HUES6 (cell line): ENCODE measurements around the gene CD93.

Experiments used
- H3K27ac ChIP-seq: 2 replicates; pipeline ENCODE4 v1.7.0; 2013; ENCODE audit warnings: low read depth, mild to moderate bottlenecking, low read length, inconsistent platforms
- H3K27me3 ChIP-seq: 2 replicates; pipeline ENCODE4 v1.6.1; 2013; ENCODE audit warnings: low read length; ENCODE audit not compliant: control insufficient read depth, insufficient read depth
- H3K36me3 ChIP-seq: 2 replicates; pipeline ENCODE4 v1.6.1; 2013; ENCODE audit warnings: low read length; ENCODE audit not compliant: control insufficient read depth, insufficient read depth
- H3K4me1 ChIP-seq: 2 replicates; pipeline ENCODE4 v1.6.1; 2013; ENCODE audit warnings: low read length; ENCODE audit not compliant: control insufficient read depth, insufficient read depth
- H3K4me3 ChIP-seq: 2 replicates; pipeline ENCODE4 v1.5.1; 2013; ENCODE audit warnings: low read depth, low read length
- H3K9ac ChIP-seq: one replicate; pipeline ENCODE4 v1.6.1; 2013; ENCODE audit warnings: mild to moderate bottlenecking, low read length
- H3K9me3 ChIP-seq: 2 replicates; pipeline ENCODE4 v1.6.1; 2013; ENCODE audit warnings: low read depth, low read length; ENCODE audit not compliant: control insufficient read depth, insufficient read depth

The CD93 gene

DNA sequence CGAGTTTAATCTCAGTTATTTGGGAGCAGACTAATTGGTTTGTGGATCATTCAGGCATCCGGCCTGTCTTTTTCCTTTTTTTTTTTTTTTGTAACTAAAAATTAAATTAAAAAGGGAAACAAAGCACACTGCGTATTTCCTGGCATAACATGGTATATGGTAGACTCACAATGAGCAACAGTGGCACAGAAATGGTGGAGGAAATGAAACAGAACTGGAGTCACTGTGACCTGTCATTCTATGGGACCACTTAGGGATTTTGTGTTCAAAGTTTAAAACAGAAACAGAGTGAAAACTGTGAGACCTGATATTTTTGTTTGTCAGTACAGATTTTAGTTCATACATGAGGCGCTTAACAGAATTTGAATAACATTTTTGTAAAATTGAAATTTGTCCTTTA is 4.8 kb upstream of the CD93 start:
- Histone ChIP-seq H3K36me3 (no peaks in the 10 kb centered on the region), H3K4me1 (peaks cover 5% of the 10 kb centered on the region), H3K4me3 (no peak overlapping the region), H3K9me3 (no peaks in the 10 kb centered on the region), H3K27me3 (no peaks in the 10 kb centered on the region; the same call in 1 of the 2 replicates), H3K27ac (no peak overlapping the region), H3K9ac (no peak overlapping the region)

DNA sequence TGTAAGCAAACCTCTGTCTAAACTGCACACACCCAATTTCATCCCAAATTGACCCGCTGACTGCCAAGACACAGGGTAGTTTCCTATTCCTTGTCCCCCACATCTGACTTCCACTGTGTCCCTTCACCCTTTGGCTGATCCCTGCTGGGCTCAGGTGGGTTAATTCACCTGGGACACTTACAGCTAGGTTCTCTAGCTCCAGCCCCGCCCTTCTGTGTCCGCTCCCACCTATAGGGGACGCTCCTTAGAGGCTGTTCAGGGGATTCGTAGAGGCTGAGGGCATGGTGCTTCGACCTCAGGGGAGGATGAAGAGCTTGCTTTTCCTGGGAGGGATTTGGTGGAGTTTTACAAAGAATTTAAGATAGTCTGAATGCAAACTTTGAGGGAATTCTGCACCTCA is 4.0 kb upstream of the CD93 start:
- no peak overlapping the region for H3K4me3 ChIP-seq
- no peaks in the 10 kb centered on the region for H3K36me3 ChIP-seq
- no peak overlapping the region for H3K27ac ChIP-seq
- H3K27me3 ChIP-seq = no peaks in the 10 kb centered on the region; the same call in 1 of the 2 replicates
- H3K9ac ChIP-seq = no peak overlapping the region
- H3K9me3 ChIP-seq = no peaks in the 10 kb centered on the region
- H3K4me1 ChIP-seq = peaks cover 6% of the 10 kb centered on the region

DNA sequence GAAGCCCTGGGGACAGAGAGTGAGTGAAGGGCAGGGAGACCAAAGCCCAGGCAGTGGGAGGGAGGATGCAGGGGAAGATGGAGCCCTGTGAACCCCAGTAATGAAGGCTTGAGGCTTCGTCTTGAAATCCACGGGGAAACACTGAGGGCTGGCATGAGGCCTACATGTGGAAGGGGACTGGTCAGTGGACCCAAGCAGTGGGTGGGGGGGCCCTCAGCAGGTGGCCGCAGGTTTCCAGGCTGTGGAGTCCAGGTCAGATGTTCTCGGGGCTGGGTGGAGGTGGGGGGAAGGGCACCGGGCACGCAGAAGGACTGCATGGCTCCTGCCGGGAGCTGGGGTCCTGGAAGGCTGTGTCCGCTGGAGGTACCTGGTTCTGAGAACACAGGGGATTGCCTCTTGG is 2.7 kb upstream of the CD93 start:
- Histone ChIP-seq H3K9me3 (no peaks in the 10 kb centered on the region), H3K27ac (no peak overlapping the region), H3K36me3 (no peaks in the 10 kb centered on the region), H3K4me1 (peaks cover 6% of the 10 kb centered on the region), H3K27me3 (no peaks in the 10 kb centered on the region), H3K4me3 (no peak overlapping the region), H3K9ac (no peak overlapping the region)

DNA sequence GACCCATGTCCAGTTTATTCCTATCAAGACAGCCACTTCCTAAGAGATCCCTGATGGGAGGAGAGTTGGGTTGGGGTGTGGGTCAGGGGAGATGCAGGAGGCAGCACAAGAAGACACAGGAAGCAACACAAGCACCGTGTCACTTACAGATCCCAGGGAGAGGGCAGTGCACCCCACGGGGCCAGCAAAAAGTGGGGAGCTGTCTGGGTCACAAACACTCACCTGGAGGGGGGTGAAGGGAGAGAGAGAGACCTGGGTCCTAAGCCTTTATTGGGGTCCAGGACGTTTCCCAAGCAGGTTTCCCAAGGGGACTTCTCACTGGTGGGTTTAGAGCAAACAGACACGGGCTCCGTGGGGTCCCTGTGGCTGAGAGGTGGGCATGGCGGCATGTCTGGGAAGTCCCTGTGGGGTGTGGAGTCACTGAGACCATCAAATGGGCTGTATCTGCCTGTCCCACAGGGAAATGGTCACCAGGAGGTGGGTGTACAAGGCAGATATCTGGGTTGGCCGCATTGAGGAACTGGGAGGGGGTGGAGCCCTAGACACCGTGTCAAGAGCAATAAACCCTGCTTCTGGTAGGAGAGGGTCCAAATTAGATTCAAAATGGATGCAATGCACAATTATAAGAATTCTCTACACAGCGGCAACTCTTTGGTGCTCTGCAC is 1.6 kb upstream of the CD93 start:
- Histone ChIP-seq H3K27me3 (no peaks in the 10 kb centered on the region), H3K4me1 (peaks cover 12% of the 10 kb centered on the region), H3K4me3 (no peak overlapping the region), H3K9ac (no peak overlapping the region), H3K9me3 (no peaks in the 10 kb centered on the region), H3K36me3 (no peaks in the 10 kb centered on the region), H3K27ac (no peak overlapping the region)

DNA sequence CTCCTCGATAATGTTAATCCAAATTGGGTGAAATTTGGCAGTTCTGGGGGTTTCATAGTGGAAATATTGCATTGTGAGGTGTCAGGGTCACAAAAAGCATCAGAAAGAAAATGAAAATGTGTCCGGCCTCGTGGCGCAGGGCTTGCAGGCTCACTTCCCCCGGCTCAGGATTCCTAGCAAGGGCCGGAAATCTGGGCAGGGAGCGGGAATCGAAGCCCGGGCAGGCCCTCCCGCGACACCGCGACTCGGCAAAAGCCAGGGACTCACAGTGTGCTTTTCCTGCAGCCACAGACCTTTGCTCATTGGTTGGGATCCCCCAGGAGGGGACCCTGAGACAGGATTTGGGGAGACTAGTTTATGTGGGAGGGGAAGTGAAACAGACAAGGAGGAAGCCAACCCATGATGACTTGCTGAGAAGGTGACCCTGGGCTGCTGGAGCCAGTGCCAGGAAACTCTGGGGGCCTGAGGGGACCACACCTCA is 847 bp upstream of the CD93 start:
- H3K9me3 ChIP-seq = no peaks in the 10 kb centered on the region
- H3K27me3 ChIP-seq = no peaks in the 10 kb centered on the region
- no peaks in the 10 kb centered on the region for H3K36me3 ChIP-seq
- H3K9ac ChIP-seq = no peak overlapping the region
- no peak overlapping the region for H3K27ac ChIP-seq
- H3K4me1 ChIP-seq = peaks cover 14% of the 10 kb centered on the region
- H3K4me3 ChIP-seq = no peak overlapping the region

DNA sequence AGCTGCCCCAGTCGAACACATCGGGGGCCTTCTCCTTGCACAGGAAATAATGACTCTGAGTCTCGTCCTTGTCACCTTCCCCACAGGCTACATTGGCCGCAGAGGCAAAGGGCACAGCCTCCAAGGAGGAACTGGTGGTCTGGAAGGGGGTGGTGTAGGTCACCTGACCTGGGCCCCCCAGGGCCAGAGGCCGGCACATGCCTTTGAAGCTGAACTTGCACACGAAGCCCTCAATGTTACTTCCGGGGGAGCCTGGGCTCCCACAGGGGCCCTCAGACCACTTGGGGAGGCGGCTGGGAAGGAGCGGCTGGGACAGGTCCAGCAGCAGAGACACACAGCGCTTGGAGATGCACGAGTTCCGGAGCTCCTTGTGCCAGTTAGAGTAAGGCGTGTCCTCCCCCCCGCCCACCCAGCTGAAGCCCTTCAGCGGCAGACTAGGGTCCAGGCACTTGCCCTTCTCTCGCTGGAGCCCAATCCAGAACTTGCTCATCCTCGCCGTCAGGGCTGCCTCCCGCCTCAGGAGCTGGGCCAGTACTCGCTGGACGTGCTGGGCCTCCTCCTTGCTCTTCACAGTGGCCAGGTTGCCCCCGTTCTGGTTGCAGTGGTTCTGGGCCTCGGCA is 578 bp downstream of the CD93 start:
- Histone ChIP-seq H3K27me3 (no peaks in the 10 kb centered on the region), H3K27ac (no peak overlapping the region), H3K4me1 (peaks cover 14% of the 10 kb centered on the region), H3K9me3 (no peaks in the 10 kb centered on the region), H3K9ac (no peak overlapping the region), H3K4me3 (no peak overlapping the region), H3K36me3 (no peaks in the 10 kb centered on the region)

- no peak overlapping the region for H3K27ac ChIP-seq
- no peaks in the 10 kb centered on the region for H3K9me3 ChIP-seq
- H3K4me1 ChIP-seq = peaks cover 14% of the 10 kb centered on the region
- H3K27me3 ChIP-seq = no peaks in the 10 kb centered on the region
- H3K36me3 ChIP-seq = no peaks in the 10 kb centered on the region
- no peak overlapping the region for H3K9ac ChIP-seq
- H3K4me3 ChIP-seq = no peak overlapping the region
Measured at GRCh38 chr20:23084845-23085365, 1.2 kb downstream of the CD93 start.

DNA sequence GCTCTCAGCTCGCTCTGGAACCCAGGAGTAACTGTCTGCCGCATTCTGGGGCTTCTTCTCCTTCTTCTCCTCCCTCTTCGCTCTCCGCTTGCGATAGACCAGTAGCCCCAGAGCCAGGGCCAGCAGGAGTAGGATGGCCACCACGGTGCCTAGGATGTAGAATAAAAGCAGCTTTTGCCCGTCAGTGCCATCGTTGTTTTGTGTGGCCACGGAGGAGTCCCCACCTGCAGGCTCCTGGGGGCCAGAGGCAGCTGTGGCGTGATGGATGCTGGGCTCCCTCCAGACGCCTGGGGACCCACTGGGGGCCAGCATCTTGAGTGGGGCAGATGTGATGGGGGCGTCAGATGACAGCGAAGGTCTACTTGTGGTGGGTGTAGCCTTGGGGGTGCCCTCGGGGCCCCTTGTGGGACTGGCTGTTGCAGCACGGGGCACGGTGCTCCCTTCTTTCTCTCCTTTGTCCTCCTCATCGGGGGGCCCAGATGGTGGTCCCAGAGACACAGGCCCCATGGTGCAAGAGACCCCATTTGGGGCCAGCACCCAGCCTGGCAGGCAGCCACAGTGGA is 1.8 kb downstream of the CD93 start:
- Histone ChIP-seq H3K4me1 (peaks cover 14% of the 10 kb centered on the region), H3K4me3 (no peak overlapping the region), H3K27me3 (no peaks in the 10 kb centered on the region), H3K9ac (no peak overlapping the region), H3K27ac (no peak overlapping the region), H3K9me3 (no peaks in the 10 kb centered on the region), H3K36me3 (no peaks in the 10 kb centered on the region)

DNA sequence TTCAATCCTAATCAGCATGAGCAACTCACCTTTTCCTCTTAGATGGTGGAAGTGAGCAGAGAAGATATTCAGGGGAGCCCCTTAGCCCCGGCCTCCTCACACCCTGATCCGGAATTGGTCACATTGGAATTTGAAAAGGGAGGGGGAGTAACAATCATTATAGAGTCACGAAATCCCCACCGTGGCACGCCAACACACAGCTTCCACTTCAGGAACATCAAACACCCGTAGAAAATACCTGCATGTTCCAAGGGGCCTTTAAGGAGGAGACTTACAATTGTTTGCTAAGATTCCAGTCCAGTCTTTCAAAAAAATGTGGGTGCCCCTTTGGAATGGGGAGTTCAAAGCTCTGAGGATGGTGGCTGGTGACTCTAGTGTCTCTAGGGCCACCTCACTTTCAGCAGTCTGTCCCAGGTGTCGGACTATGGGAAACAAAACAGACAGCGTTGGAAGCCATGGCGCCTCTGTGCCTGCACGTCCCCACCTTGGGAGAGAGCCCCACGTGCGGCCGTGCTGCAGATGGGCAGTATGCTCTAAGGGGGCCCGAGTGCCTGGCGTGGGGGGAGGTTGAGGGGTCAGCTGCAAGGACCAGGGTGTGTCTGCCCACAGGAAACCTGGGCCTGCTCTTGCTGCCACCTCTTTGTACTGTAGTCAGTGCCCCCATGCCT is 2.4 kb downstream of the CD93 start:
- no peak overlapping the region for H3K27ac ChIP-seq
- no peaks in the 10 kb centered on the region for H3K9me3 ChIP-seq
- H3K36me3 ChIP-seq = no peaks in the 10 kb centered on the region
- H3K4me1 ChIP-seq = peaks cover 17% of the 10 kb centered on the region
- no peaks in the 10 kb centered on the region for H3K27me3 ChIP-seq
- H3K4me3 ChIP-seq = no peak overlapping the region
- H3K9ac ChIP-seq = no peak overlapping the region

- H3K9me3 ChIP-seq = no peaks in the 10 kb centered on the region
- no peaks in the 10 kb centered on the region for H3K36me3 ChIP-seq
- no peak overlapping the region for H3K4me3 ChIP-seq
- H3K4me1 ChIP-seq = peaks cover 18% of the 10 kb centered on the region
- no peaks in the 10 kb centered on the region for H3K27me3 ChIP-seq
- no peak overlapping the region for H3K27ac ChIP-seq
- H3K9ac ChIP-seq = no peak overlapping the region
Measured at GRCh38 chr20:23082846-23083552, 3.1 kb downstream of the CD93 start.
